ENCODE data around the gene CDH13.
"Not testable (repeated sequence)": the region's sequence is repeated elsewhere in the genome, so short reads cannot be mapped to it uniquely, and the experiment has no call there.

CDH13 gene

GRCh38 chr16:82917886-82918595 is 291.3 kb downstream of the CDH13 start:
- DNase-seq (ENCODE audit: low read depth), result no peak
- no peak overlapping the region for H3K4me3 ChIP-seq (ENCODE audit: low read length)
- no peak for TF ChIP-seq CTCF (conservative IDR thresholded peaks at IDR 0.05; ENCODE audit: low read length)

- no peak for TF ChIP-seq CTCF (conservative IDR thresholded peaks at IDR 0.05; ENCODE audit: low read length)
- no peak overlapping the region for H3K4me3 ChIP-seq (ENCODE audit: low read length)
- no peak for DNase-seq (ENCODE audit: low read depth)
Observed at GRCh38 chr16:82924075-82924854, 297.5 kb downstream of the CDH13 start.

- no peak for DNase-seq (ENCODE audit: low read depth)
- TF ChIP-seq CTCF (conservative IDR thresholded peaks at IDR 0.05; ENCODE audit: low read length), result no peak
- H3K4me3 ChIP-seq (ENCODE audit: low read length), result no peak overlapping the region
Observed at GRCh38 chr16:82926500-82926899, 299.7 kb downstream of the CDH13 start.

DNA sequence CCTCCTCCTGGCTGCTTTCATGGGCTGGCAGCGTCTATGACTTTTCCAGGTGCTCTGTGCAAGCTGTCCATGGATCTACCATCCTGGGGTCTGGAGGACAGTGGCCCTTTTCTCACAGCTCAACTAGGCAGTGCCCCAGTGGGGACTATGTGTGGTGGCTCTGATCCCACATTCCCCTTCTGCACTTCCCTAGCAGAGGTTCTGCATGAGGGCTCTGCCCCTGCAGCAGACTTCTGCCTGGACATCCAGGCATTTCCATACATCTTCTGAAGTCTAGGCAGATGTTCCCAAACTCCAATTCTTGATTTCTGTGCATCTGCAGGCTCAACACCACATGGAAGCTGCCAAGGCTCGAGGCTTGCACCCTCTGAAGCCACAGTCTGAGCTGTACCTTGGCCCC is 307.2 kb downstream of the CDH13 start:
- not testable (repeated sequence) for H3K4me3 ChIP-seq (ENCODE audit: low read length); DNase-seq (ENCODE audit: low read depth)

- H3K4me3 ChIP-seq (ENCODE audit: low read length), result no peak overlapping the region
- no peak for DNase-seq (ENCODE audit: low read depth)
- no peak for TF ChIP-seq CTCF (conservative IDR thresholded peaks at IDR 0.05; ENCODE audit: low read length)
Observed at GRCh38 chr16:82935766-82936165, 309.0 kb downstream of the CDH13 start.

GRCh38 chr16:82936941-82937551 is 310.3 kb downstream of the CDH13 start:
- DNase-seq (ENCODE audit: low read depth), result peak; percentile 26
- TF ChIP-seq CTCF (conservative IDR thresholded peaks at IDR 0.05; ENCODE audit: low read length), result no peak
- H3K4me3 ChIP-seq (ENCODE audit: low read length), result no peak overlapping the region

DNA sequence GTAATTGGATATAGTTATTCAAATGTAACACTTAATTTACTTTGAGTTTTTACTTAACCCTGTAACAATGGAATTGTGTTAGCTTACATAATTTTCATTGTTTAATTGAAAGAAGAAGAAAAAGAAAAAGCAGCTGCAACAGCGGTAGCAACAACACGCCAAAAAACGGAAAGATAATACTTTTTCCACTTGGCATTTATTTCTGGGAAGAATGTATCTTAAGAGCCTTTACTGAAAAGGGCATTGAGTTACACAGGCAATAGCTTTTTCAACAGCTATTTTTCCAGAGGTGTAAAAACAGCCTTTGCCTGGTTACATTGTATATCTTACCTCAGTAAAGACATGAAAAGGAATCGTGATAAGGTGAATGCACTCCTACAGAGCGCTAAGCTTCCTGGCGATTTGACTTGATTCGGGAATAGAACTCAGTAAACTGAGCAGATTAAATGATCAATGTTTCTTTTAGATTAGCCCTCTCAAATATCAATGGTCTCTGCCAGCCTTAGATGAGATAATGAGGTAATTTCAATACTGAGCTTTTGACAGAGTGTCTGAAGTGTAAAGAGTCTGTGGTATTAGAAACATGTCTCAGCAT is 311.3 kb downstream of the CDH13 start:
- no peak for DNase-seq (ENCODE audit: low read depth)
- no peak overlapping the region for H3K4me3 ChIP-seq (ENCODE audit: low read length)
- TF ChIP-seq CTCF (conservative IDR thresholded peaks at IDR 0.05; ENCODE audit: low read length), result no peak
